HEK293T (cell line): ENCODE results near the gene SCAANT1.

ENCODE experiments used
- CTCF ChIA-PET: fragments of 350-600 bp; formaldehyde crosslinking; extraction: SDS; loops from one replicate; lab custom pipeline; 2021; ENCODE audit warnings: antibody characterized with exemption, inconsistent platforms; lab: Yijun Ruan, JAX
- POLR2A ChIA-PET: fragments of 350-600 bp; formaldehyde crosslinking; extraction: SDS; loops from one replicate; lab custom pipeline; 2020; ENCODE audit warnings: antibody characterized with exemption, inconsistent platforms; lab: Yijun Ruan, JAX
- DNase-seq: peaks from one replicate; pipeline ENCODE4 v3.0.0; 2012; ENCODE audit warnings: mixed read lengths; ENCODE audit errors: extremely low spot score
- ARNT ChIP-seq: fragments of 450-650 bp; IDR thresholded peaks from 2 replicates; pipeline ENCODE4 v1.6.1; 2017; ENCODE audit warnings: mild to moderate bottlenecking
- BHLHE40 ChIP-seq: fragments of 450-650 bp; IDR thresholded peaks from 2 replicates; pipeline ENCODE4 v1.6.1; 2016; ENCODE audit warnings: mild to moderate bottlenecking, moderate library complexity, borderline replicate concordance
- CTBP1 ChIP-seq: fragments of 450-650 bp; IDR thresholded peaks from 2 replicates; pipeline ENCODE4 v1.6.1; 2016; ENCODE audit warnings: borderline replicate concordance
- ELF4 ChIP-seq: fragments of 450-650 bp; IDR thresholded peaks from 2 replicates; pipeline ENCODE4 v1.6.1; 2017; ENCODE audit warnings: antibody characterized with exemption
- FOXA1 ChIP-seq: fragments of 450-650 bp; IDR thresholded peaks from 2 replicates; pipeline ENCODE4 v1.6.1; 2016; ENCODE audit warnings: mild to moderate bottlenecking
- FOXK2 ChIP-seq: fragments of 450-650 bp; IDR thresholded peaks from 2 replicates; pipeline ENCODE4 v1.6.1; 2016; ENCODE audit warnings: mild to moderate bottlenecking
- FOXM1 ChIP-seq: fragments of 450-650 bp; IDR thresholded peaks from 2 replicates; pipeline ENCODE4 v1.6.1; 2017; ENCODE audit warnings: mild to moderate bottlenecking, borderline replicate concordance
- HDGF ChIP-seq: fragments of 450-650 bp; IDR thresholded peaks from 2 replicates; pipeline ENCODE4 v1.6.1; 2017; ENCODE audit warnings: antibody characterized with exemption, borderline replicate concordance
- L3MBTL2 ChIP-seq: fragments of 450-650 bp; conservative IDR thresholded peaks from 2 replicates; pipeline ENCODE4 v1.6.1; 2016; ENCODE audit warnings: mild to moderate bottlenecking
- LEF1 ChIP-seq: fragments of 450-650 bp; IDR thresholded peaks from 2 replicates; pipeline ENCODE4 v1.6.1; 2017; ENCODE audit warnings: mild to moderate bottlenecking, borderline replicate concordance
- NFRKB ChIP-seq: fragments of 450-650 bp; IDR thresholded peaks from 2 replicates; pipeline ENCODE4 v1.6.1; 2016; ENCODE audit warnings: mild to moderate bottlenecking, moderate library complexity
- PKNOX1 ChIP-seq: fragments of 450-650 bp; IDR thresholded peaks from 2 replicates; pipeline ENCODE4 v1.6.1; 2016
- SP1 ChIP-seq: fragments of 450-650 bp; IDR thresholded peaks from 2 replicates; pipeline ENCODE4 v1.6.1; 2017
- SUZ12 ChIP-seq: fragments of 450-650 bp; IDR thresholded peaks from 2 replicates; pipeline ENCODE4 v1.6.1; 2016; ENCODE audit warnings: mild to moderate bottlenecking
- TARDBP ChIP-seq: fragments of 450-650 bp; IDR thresholded peaks from 2 replicates; pipeline ENCODE4 v1.6.1; 2016
- ZNF384 ChIP-seq: fragments of 450-650 bp; IDR thresholded peaks from 2 replicates; pipeline ENCODE4 v1.6.1; 2016

The SCAANT1 gene

DNA sequence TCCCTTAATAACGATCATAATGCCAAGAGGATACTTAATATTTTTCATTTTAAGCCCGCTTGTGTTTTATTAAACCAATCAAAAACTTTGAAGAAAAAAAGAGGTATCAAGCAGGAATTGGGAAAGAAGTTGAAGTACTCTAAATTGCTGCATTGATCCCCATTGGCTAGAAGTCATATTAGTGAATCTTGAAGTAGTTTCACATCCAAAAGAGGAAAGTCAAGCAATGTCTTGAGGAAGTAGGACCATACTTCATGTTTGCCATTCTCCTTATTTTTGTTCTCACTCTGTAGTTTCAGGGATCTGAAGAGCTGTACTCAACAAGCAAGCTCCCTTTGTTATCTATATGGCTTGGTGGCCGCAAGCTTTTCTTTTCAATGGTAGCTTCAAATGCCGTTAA lies 2.2 kb downstream of the SCAANT1 start:
- TF ChIP-seq ZNF384 (no peak), L3MBTL2 (no peak), LEF1 (no peak), HDGF (no peak), SUZ12 (no peak), TARDBP (no peak), PKNOX1 (no peak), BHLHE40 (no peak), ARNT (no peak), CTBP1 (no peak)
- POLR2A ChIA-PET = no interaction called here
- CTCF ChIA-PET = no interaction called here
- no peak for DNase-seq

- POLR2A ChIA-PET = interaction anchor here (0.6 kb wide), 1 partner anchor 17 kb away, joined by 3 read pairs; no protein-coding TSS in a partner anchor
- CTCF ChIA-PET = no interaction called here
- no peak for DNase-seq
- no peak for TF ChIP-seq FOXA1
- TF ChIP-seq ZNF384 = no peak
- no peak for TF ChIP-seq L3MBTL2
- TF ChIP-seq CTBP1 = no peak
- no peak for TF ChIP-seq FOXM1
- TF ChIP-seq ARNT = no peak
- TF ChIP-seq HDGF = no peak
- no peak for TF ChIP-seq SUZ12
- TF ChIP-seq NFRKB = no peak
- no peak for TF ChIP-seq SP1
- TF ChIP-seq LEF1 = no peak
- TF ChIP-seq ELF4 = no peak
- no peak for TF ChIP-seq FOXK2
- no peak for TF ChIP-seq TARDBP
Observed at GRCh38 chr3:63909431-63909830, 2.8 kb downstream of the SCAANT1 start.

GRCh38 chr3:63908776-63909175 lies 3.4 kb downstream of the SCAANT1 start:
- DNase-seq = no peak
- CTCF ChIA-PET = no interaction called here
- TF ChIP-seq SUZ12 = no peak
- TF ChIP-seq HDGF = no peak
- no peak for TF ChIP-seq NFRKB
- no peak for TF ChIP-seq ZNF384
- no peak for TF ChIP-seq BHLHE40
- no peak for TF ChIP-seq TARDBP
- peak; percentile 48; the same call in 1 of the 2 replicates for TF ChIP-seq PKNOX1
- POLR2A ChIA-PET = interaction anchor here (0.6 kb wide), 1 partner anchor 17 kb away, joined by 3 read pairs; no protein-coding TSS in a partner anchor

DNA sequence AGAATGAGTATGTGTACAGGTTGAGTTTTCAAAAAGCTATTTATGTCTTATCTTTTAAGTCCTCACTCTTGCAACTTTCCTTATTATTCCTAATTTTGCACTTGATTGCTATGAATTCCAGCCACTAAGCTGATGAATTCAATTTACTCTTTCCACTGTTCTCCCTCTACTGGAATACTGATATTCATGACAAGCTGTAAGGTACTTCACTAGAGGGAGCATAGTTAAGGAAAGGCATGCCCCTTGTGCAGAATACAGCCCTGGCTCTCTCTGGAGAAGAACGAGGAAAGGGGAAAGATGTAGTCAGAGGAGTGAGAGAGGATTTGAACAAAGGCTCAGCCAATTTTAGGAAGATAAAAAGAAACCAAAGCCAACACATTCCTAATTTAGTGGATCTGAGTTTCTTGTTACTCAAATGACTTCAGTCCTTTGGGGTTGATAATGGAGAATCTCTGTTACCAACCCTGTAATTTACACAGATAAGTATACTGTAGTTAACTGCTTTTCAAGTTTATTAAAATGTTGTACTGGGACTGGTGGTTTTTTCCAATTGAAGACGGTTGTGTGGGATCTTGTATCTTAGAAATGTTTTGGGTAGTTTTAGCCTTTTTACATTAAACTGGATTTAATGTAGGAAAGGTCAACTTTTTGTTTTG lies 4.0 kb downstream of the SCAANT1 start:
- DNase-seq = peak; percentile 23
- TF ChIP-seq L3MBTL2 = no peak
- no peak for TF ChIP-seq CTBP1
- no peak for TF ChIP-seq SUZ12
- no peak for TF ChIP-seq ZNF384
- no peak for TF ChIP-seq PKNOX1
- TF ChIP-seq BHLHE40 = no peak
- no peak for TF ChIP-seq FOXM1
- TF ChIP-seq HDGF = no peak
- TF ChIP-seq TARDBP = no peak
- no peak for TF ChIP-seq SP1
- no peak for TF ChIP-seq FOXK2
- TF ChIP-seq ARNT = no peak
- TF ChIP-seq FOXA1 = no peak
- no peak for TF ChIP-seq NFRKB
- POLR2A ChIA-PET = no interaction called here
- CTCF ChIA-PET = no interaction called here

DNA sequence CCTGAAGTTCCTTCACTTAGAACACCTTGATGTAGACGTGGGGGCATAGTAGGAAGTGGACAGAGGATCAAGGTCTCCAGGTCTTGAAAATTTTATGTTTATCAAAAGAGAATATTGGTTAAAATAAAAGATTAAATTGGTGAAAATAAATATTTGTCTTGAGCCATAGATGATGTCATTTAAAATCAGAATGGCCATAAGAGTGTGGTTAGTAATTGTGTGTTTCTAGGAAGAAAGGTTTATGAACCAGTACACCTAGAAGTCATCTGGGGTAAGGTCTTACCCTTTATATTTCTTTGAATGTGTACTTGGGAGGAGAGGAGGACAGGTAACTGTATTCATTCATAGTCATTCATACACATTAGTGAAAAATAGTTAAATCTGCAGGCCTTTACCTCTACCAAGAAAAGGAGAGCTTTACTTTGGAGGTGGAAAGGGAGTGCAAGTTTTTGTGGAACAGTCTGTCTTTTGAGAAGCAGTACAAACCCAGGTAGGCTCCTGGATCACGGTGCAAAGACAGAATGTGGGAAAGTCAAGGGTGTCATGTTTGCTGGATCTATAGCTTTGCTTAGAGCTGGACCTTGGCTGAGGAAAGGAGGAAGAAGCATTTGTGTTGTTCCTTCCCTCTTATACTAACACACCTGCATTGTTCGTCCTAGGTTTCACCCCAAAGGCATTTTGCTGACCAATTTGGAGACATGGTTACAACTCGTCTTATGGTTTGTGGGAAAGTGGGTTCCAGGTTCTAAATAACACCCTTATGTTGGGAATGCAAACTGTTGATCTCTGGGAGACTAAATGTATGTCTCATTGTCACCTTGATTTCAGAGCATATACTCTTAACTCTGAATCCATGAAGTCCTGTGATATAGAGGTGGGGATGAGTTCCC lies 6.2 kb downstream of the SCAANT1 start:
- CTCF ChIA-PET = no interaction called here
- POLR2A ChIA-PET = no interaction called here
- no peak for DNase-seq
- no peak for TF ChIP-seq HDGF
- no peak for TF ChIP-seq CTBP1

GRCh38 chr3:63900459-63900858 lies 11.7 kb downstream of the SCAANT1 start:
- TF ChIP-seq ZNF384 (no peak), ARNT (no peak), ELF4 (no peak)
- peak; percentile 30 for DNase-seq
- CTCF ChIA-PET = no interaction called here
- POLR2A ChIA-PET = no interaction called here

DNA sequence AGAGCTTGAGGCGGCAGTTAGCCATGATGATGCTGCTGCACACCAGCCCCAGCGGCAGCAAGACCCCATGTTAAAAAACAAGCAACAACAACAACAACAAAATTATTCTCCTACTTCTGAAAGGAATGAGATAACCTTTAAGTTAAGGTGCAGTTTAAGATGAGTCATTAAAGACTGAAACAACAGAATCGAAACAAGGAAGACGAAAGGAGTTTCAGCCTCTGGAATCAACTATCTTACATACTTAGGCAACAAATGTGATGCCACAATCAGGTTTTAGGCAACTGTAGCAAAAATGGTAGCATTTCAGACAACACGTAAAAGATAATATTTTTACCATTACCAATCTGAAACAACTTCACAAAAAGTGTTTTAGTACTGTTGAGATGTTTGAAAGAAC lies 12.2 kb downstream of the SCAANT1 start:
- CTCF ChIA-PET = no interaction called here
- POLR2A ChIA-PET = no interaction called here
- TF ChIP-seq NFRKB (no peak), ARNT (no peak), FOXM1 (no peak), FOXK2 (no peak), SP1 (no peak), LEF1 (no peak), TARDBP (no peak), HDGF (no peak), ELF4 (no peak), ZNF384 (no peak)
- DNase-seq = no peak
